GM12878 (cell line): Measurements from ENCODE around the gene CPVL. TPM values are rescaled to one million over a fixed set of nuclear protein-coding genes. Genes with fewer than 3 reads are reported as not detected.

Experiments
- BCL11A ChIP-seq: IDR thresholded peaks from 2 replicates; pipeline ENCODE4 v1.6.1; 2011; ENCODE audit warnings: low read depth, low read length
- CREM ChIP-seq: IDR thresholded peaks from 2 replicates; pipeline ENCODE4 v1.6.1; 2014; ENCODE audit warnings: antibody characterized with exemption, low read depth
- EZH2 ChIP-seq: IDR thresholded peaks from 2 replicates; pipeline ENCODE4 v1.6.1; 2012; ENCODE audit warnings: low read depth, mild to moderate bottlenecking, control low read depth, inconsistent platforms, low read length, borderline replicate concordance; ENCODE audit not compliant: control insufficient read depth
- FOXM1 ChIP-seq: IDR thresholded peaks from 2 replicates; pipeline ENCODE4 v1.6.1; 2012; ENCODE audit warnings: low read depth, mild to moderate bottlenecking, inconsistent platforms, low read length, moderate library complexity
- IKZF2 ChIP-seq, 2 experiments: fragments of 450-650 bp; IDR thresholded peaks; 2 replicates each; pipeline ENCODE4 v1.6.1; 2017; ENCODE audit warnings: mild to moderate bottlenecking in 2 of 2, moderate library complexity in 2 of 2
- IRF4 ChIP-seq: IDR thresholded peaks from 2 replicates; pipeline ENCODE4 v1.6.1; 2011; ENCODE audit warnings: low read depth, low read length
- JUND ChIP-seq: IDR thresholded peaks from 2 replicates; pipeline ENCODE4 v1.6.1; 2012; ENCODE audit warnings: low read depth, mild to moderate bottlenecking, low read length, improper control_type of control experiment, moderate library complexity
- MTA2 ChIP-seq: fragments of 450-650 bp; IDR thresholded peaks from 2 replicates; pipeline ENCODE4 v1.6.1; 2016; ENCODE audit warnings: low read depth, mild to moderate bottlenecking, moderate library complexity
- NFXL1 ChIP-seq: fragments of 450-650 bp; IDR thresholded peaks from 2 replicates; pipeline ENCODE4 v1.6.1; 2017; ENCODE audit warnings: antibody characterized with exemption, mild to moderate bottlenecking, borderline replicate concordance
- PAX8 ChIP-seq: fragments of 450-650 bp; IDR thresholded peaks from 2 replicates; pipeline ENCODE4 v1.6.1; 2017; ENCODE audit warnings: mild to moderate bottlenecking, moderate library complexity
- RAD21 ChIP-seq: IDR thresholded peaks from 2 replicates; pipeline ENCODE4 v1.6.1; 2011; ENCODE audit warnings: mild to moderate bottlenecking, low read depth, low read length, moderate library complexity; ENCODE audit not compliant: insufficient read depth
- SPI1 ChIP-seq: IDR thresholded peaks from 2 replicates; pipeline ENCODE4 v1.6.1; 2011; ENCODE audit warnings: low read depth, mild to moderate bottlenecking, low read length, moderate library complexity, borderline replicate concordance; ENCODE audit not compliant: insufficient read depth
- TBL1XR1 ChIP-seq: IDR thresholded peaks from 2 replicates; pipeline ENCODE4 v1.6.1; 2012; ENCODE audit warnings: low read depth, low read length, improper control_type of control experiment
- ZBED1 ChIP-seq: IDR thresholded peaks from 2 replicates; pipeline ENCODE4 v1.6.1; 2016; ENCODE audit warnings: borderline replicate concordance
- ZNF24 ChIP-seq: fragments of 450-650 bp; IDR thresholded peaks from 2 replicates; pipeline ENCODE4 v1.6.1; 2017; ENCODE audit warnings: antibody characterized with exemption, mild to moderate bottlenecking
- polyA plus RNA-seq, 11 experiments: library from polyadenylated mRNA; depleted of rRNA in 4 of 11; unstranded in 6 of 11; stranded (reverse) in 5 of 11; fragments of >200 nt; fragmentation: Nextera tagmentation in 4 of 11; fragmentation: Illumina TruSeq in 1 of 11; extraction: Ambion mirVana in 4 of 11; extraction: Trizol in 1 of 11; gene quantifications; 1 replicate in 1 of 11; 2 replicates in 10 of 11; pipeline versions ENCODE4 v1.2.1 to v1.2.3, GENCODE V29; 2011 to 2016; ENCODE audit warnings: inconsistent platforms in 2 of 11, missing spikeins in 2 of 11, low read depth in 1 of 11
- total RNA-seq, 4 experiments: library from RNA; depleted of rRNA in 3 of 4; stranded (reverse); fragments of >200 nt in 3 of 4; fragmentation: Illumina TruSeq in 1 of 4; extraction: Trizol in 1 of 4; gene quantifications; 2 replicates each; pipeline versions ENCODE4 v1.2.1 to v1.2.3, GENCODE V29; 2013 to 2021
- TF ChIP-seq, protein P1 (sequence below): IDR thresholded peaks from 2 replicates; pipeline ENCODE4 v1.6.1; 2012; ENCODE audit warnings: low read depth, low read length, improper control_type of control experiment
- TF ChIP-seq, protein P2 (sequence below): IDR thresholded peaks from 2 replicates; pipeline ENCODE4 v1.6.1; 2011; ENCODE audit warnings: low read depth, low read length, improper control_type of control experiment, borderline replicate concordance
- TF ChIP-seq, protein P3 (sequence below): IDR thresholded peaks from 2 replicates; pipeline ENCODE4 v1.6.1; 2012; ENCODE audit warnings: low read depth, low read length, improper control_type of control experiment
- TF ChIP-seq, protein P4 (sequence below): fragments of 150-350 bp; IDR thresholded peaks from 2 replicates; pipeline ENCODE4 v1.6.1; 2014; ENCODE audit warnings: mild to moderate bottlenecking, low read depth, low read length
- TF ChIP-seq, protein P5 (sequence below): fragments of 450-650 bp; IDR thresholded peaks from 2 replicates; pipeline ENCODE4 v1.6.1; 2017; ENCODE audit warnings: borderline replicate concordance

The CPVL gene
- total and polyA plus RNA-seq, 10 of the 15 experiments (the other 5 are each of a cell fraction or from before 2014, with no cell fraction given): 0.59 TPM; not detected in 9

DNA sequence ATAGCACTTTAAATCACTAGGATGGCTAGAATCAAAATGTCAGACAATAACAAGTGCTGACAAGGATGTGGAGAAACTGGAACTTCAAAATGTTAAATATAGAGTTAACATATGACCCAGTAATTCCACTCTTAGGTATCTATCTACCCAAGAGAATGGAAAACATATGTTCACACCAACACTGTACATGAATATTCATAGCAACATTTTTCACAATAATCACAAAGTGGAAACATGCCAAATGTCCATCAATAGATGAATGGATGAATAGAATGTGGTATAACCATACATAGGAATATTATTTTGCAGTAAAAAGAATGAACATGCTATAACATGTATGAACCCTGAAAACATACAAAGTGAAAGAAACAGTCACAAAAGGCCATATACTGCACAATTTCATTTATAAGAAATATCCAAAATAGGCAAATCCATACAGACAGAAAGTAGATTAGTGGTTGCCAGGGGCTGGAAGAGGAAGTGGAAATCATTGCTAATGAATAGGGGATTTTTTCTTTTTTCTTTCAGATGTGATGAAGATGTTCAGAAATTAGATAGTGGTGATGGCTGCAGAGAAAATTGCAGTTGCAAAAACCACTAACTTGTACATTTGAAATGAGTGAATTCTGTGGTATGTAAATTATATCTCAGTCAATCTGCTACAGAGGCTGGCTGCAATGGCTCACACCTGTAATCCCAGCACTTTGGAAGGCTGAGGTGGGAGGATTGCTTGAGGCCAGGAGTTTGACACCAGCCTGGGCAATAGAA lies 93.0 kb downstream of the CPVL start (continued):
- TF ChIP-seq, protein P1, sequence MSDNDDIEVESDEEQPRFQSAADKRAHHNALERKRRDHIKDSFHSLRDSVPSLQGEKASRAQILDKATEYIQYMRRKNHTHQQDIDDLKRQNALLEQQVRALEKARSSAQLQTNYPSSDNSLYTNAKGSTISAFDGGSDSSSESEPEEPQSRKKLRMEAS: no peak
- TF ChIP-seq, protein P2, sequence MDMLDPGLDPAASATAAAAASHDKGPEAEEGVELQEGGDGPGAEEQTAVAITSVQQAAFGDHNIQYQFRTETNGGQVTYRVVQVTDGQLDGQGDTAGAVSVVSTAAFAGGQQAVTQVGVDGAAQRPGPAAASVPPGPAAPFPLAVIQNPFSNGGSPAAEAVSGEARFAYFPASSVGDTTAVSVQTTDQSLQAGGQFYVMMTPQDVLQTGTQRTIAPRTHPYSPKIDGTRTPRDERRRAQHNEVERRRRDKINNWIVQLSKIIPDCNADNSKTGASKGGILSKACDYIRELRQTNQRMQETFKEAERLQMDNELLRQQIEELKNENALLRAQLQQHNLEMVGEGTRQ: no peak
- TF ChIP-seq TBL1XR1 (no peak), IKZF2 (IDR thresholded peaks at IDR 0.05) (peak in 1 of 2 experiments; percentile 35; a peak in 1 of 4 replicates), SPI1 (peak; percentile 77), RAD21 (no peak), PAX8 (no peak), ZBED1 (no peak), NFXL1 (no peak), EZH2 (no peak), MTA2 (peak; percentile 82), JUND (no peak), IRF4 (no peak), FOXM1 (no peak), BCL11A (peak; percentile 45; the same call in 1 of the 2 replicates), ZNF24 (no peak), CREM (no peak)
- TF ChIP-seq, protein P3, sequence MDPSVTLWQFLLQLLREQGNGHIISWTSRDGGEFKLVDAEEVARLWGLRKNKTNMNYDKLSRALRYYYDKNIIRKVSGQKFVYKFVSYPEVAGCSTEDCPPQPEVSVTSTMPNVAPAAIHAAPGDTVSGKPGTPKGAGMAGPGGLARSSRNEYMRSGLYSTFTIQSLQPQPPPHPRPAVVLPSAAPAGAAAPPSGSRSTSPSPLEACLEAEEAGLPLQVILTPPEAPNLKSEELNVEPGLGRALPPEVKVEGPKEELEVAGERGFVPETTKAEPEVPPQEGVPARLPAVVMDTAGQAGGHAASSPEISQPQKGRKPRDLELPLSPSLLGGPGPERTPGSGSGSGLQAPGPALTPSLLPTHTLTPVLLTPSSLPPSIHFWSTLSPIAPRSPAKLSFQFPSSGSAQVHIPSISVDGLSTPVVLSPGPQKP: no peak
- TF ChIP-seq, protein P4, sequence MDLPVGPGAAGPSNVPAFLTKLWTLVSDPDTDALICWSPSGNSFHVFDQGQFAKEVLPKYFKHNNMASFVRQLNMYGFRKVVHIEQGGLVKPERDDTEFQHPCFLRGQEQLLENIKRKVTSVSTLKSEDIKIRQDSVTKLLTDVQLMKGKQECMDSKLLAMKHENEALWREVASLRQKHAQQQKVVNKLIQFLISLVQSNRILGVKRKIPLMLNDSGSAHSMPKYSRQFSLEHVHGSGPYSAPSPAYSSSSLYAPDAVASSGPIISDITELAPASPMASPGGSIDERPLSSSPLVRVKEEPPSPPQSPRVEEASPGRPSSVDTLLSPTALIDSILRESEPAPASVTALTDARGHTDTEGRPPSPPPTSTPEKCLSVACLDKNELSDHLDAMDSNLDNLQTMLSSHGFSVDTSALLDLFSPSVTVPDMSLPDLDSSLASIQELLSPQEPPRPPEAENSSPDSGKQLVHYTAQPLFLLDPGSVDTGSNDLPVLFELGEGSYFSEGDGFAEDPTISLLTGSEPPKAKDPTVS: no peak
- TF ChIP-seq, protein P5, sequence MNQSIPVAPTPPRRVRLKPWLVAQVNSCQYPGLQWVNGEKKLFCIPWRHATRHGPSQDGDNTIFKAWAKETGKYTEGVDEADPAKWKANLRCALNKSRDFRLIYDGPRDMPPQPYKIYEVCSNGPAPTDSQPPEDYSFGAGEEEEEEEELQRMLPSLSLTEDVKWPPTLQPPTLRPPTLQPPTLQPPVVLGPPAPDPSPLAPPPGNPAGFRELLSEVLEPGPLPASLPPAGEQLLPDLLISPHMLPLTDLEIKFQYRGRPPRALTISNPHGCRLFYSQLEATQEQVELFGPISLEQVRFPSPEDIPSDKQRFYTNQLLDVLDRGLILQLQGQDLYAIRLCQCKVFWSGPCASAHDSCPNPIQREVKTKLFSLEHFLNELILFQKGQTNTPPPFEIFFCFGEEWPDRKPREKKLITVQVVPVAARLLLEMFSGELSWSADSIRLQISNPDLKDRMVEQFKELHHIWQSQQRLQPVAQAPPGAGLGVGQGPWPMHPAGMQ: no peak
